ACC112 (cell line): ENCODE results near the gene HDDC3.

ENCODE experiments used
- H2AFZ ChIP-seq: fragments of 200-600 bp; sonication (generic); one replicate; pipeline ENCODE4 v1.6.0; 2017; ENCODE audit warnings: antibody characterized with exemption, low read length; ENCODE audit not compliant: unreplicated experiment
- H3K27ac ChIP-seq: fragments of 200-600 bp; sonication (generic); 2 replicates; pipeline ENCODE4 v1.5.1; 2014; ENCODE audit warnings: low read depth, mild to moderate bottlenecking, antibody characterized with exemption, low read length, moderate library complexity
- H3K27me3 ChIP-seq: fragments of 200-600 bp; sonication (generic); 2 replicates; pipeline ENCODE4 v1.6.1; 2014; ENCODE audit warnings: mild to moderate bottlenecking, antibody characterized with exemption, low read length, moderate library complexity, mixed read lengths; ENCODE audit not compliant: insufficient read depth
- H3K36me3 ChIP-seq: fragments of 200-600 bp; sonication (generic); 2 replicates; pipeline ENCODE4 v1.6.1; 2016; ENCODE audit warnings: mild to moderate bottlenecking, antibody characterized with exemption, low read length, moderate library complexity, mixed read lengths; ENCODE audit not compliant: insufficient read depth
- H3K4me1 ChIP-seq: fragments of 200-600 bp; sonication (generic); one replicate; pipeline ENCODE4 v1.6.1; 2016; ENCODE audit warnings: low read length, mixed read lengths; ENCODE audit not compliant: insufficient read depth, unreplicated experiment, control insufficient read depth
- H3K4me3 ChIP-seq: fragments of 200-600 bp; sonication (generic); 2 replicates; pipeline ENCODE4 v1.5.1; 2014; ENCODE audit warnings: mild to moderate bottlenecking, low read depth, low read length
- H3K79me2 ChIP-seq: fragments of 200-600 bp; sonication (generic); one replicate; pipeline ENCODE4 v1.6.0; 2016; ENCODE audit warnings: low read length; ENCODE audit not compliant: control insufficient read depth, unreplicated experiment, insufficient read depth

HDDC3 gene, protein sequence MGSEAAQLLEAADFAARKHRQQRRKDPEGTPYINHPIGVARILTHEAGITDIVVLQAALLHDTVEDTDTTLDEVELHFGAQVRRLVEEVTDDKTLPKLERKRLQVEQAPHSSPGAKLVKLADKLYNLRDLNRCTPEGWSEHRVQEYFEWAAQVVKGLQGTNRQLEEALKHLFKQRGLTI

DNA sequence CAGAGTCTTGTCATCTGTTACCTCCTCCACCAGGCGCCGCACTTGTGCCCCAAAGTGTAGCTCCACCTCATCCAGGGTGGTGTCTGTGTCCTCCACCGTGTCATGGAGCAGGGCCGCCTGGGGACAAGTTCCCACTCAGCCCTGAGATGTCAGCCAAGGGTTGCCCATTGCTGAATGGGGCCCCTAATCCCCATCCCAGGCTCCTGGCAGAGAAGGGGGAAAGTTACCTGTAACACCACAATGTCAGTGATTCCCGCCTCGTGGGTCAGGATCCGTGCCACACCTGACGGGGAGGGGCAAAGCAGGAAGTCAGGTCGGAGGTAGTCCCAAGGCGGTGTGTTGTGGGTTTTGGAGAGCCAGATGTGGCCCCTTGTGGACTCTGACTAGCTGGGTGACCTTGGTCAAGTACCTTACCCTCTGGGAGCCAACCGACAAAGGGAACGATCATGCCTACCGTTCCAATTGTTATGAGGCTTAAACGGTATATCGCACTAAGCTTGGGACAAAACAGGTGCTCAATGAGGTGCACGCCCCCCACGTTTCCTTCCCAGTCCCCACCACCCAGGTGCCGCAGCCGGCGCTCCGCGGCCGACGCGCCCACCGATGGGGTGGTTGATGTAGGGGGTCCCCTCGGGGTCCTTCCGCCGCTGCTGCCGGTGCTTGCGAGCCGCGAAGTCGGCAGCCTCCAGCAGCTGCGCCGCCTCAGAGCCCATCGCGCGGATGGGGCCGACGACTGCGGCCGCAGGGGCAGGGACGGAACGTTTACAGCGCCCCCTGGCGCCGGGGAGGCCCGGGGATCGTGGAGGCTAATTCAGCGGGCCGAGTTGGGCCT, at the start of gene HDDC3:
HDDC3 (minus strand) TSS at position 722 of the 832 bp plus-strand sequence; CDS start at position 713, 9 bp downstream.
- H3K27ac ChIP-seq, result no peak within 1 kb of the TSS
- peaks cover 17% of the 10 kb centered on the region for H3K79me2 ChIP-seq
- H2AFZ ChIP-seq, result peak within 1 kb of the TSS; percentile 92
- peaks cover 28% of the 10 kb centered on the region for H3K4me1 ChIP-seq
- H3K4me3 ChIP-seq, result peak within 1 kb of the TSS; percentile 91
- H3K27me3 ChIP-seq, result no peaks in the 10 kb centered on the region
- no peaks in the 10 kb centered on the region for H3K36me3 ChIP-seq

DNA sequence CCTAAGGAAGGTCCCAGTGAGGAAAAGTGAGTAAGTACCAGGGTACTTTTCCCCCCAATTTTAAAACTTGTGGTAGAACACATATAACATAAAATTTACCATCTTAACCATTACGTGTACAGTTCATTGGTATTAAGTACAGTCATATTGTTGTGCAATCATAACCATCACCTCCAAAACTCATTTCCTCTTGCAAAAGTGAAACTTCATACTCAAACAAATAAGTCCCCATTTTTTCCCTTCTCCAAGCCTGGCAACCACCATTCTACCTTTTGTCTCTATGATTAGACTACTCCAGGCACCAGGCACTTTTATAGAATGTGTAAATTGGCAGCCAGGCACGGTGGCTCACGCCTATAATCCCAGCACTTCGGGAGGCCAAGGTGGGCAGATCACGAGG, 49.8 kb upstream of the HDDC3 start:
- H3K27me3 ChIP-seq, result no peaks in the 10 kb centered on the region
- peaks cover 45% of the 10 kb centered on the region for H3K79me2 ChIP-seq
- peak overlapping the region; percentile 14; the same call in 1 of the 2 replicates for H3K27ac ChIP-seq
- H3K4me1 ChIP-seq, result peaks cover 15% of the 10 kb centered on the region
- no peak overlapping the region for H2AFZ ChIP-seq
- no peak overlapping the region for H3K4me3 ChIP-seq
- peaks cover 30% of the 10 kb centered on the region for H3K36me3 ChIP-seq

DNA sequence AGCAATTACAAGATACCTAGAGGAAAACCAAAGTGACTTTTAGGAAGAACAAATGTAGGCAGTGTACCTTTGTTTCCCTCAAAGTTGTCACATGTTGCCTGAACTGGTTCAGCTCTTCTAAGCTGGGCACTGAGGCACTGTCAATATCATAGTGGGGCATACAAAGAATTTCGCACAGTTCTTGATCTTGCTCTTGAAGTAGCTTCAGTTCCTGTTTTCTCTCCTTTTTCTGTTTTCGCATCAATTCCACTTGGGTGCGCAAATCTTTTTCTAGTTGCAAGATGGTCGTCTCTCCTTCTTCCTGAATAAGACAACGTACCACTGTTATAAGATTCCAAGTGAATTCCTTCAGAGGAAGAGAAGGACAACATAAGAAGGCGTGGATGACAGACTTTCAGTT, 49.3 kb upstream of the HDDC3 start:
- peak overlapping the region; percentile 14; the same call in 1 of the 2 replicates for H3K27ac ChIP-seq
- peaks cover 41% of the 10 kb centered on the region for H3K79me2 ChIP-seq
- H3K27me3 ChIP-seq, result no peaks in the 10 kb centered on the region
- H3K36me3 ChIP-seq, result peaks cover 30% of the 10 kb centered on the region
- H2AFZ ChIP-seq, result no peak overlapping the region
- no peak overlapping the region for H3K4me3 ChIP-seq
- H3K4me1 ChIP-seq, result peaks cover 15% of the 10 kb centered on the region

DNA sequence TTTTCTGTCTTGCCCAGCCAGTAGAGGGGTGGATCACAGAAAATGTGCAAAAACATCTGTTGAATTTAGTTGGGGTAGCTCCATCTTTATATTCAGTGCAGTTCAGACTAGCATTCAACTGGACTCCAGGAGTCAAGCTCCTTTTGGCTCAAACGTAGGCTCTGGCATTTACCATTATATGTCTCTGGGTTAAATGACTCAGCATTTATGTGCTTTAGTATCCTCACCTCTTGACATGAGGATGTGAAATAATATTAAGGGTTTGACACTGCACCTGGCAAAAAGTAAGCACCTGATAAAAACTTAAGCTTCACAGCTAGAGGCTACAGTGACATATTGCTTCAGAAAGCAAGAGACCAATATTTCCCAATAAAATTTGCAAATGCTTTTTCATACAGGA, 47.2 kb upstream of the HDDC3 start:
- Histone ChIP-seq H2AFZ (no peak overlapping the region), H3K27ac (peak overlapping the region; percentile 17; the same call in 1 of the 2 replicates), H3K4me1 (peaks cover 15% of the 10 kb centered on the region)

DNA sequence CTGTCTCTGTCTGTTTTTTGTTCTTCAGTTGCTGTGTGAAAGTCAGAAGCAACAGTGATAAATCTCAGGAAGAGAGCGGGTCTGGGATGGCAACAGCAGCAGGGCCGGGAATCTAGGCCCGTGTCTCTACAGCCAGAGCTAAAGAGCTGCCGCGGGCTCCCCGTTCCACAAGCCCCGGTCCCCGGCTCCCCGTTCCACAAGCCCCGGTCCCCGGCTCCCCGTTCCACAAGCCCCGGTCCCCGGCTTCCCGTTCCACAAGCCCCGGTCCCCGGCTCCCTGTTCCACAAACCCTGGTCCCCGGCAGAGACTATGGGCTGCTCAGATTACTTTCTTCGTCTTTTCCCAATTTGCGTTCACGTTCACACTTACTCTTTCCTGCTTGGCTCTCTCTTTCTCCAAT, 41.9 kb upstream of the HDDC3 start:
- H3K79me2 ChIP-seq, result no peaks in the 10 kb centered on the region
- H3K36me3 ChIP-seq, result peaks cover 20% of the 10 kb centered on the region
- no peak overlapping the region for H3K4me3 ChIP-seq
- no peaks in the 10 kb centered on the region for H3K4me1 ChIP-seq
- no peak overlapping the region for H3K27ac ChIP-seq
- no peaks in the 10 kb centered on the region for H3K27me3 ChIP-seq
- no peak overlapping the region for H2AFZ ChIP-seq

More for the DNA sequence above, 47.2 kb upstream of the HDDC3 start:
- Histone ChIP-seq H3K4me3 (no peak overlapping the region), H3K79me2 (peaks cover 21% of the 10 kb centered on the region), H3K36me3 (peaks cover 34% of the 10 kb centered on the region), H3K27me3 (no peaks in the 10 kb centered on the region)

DNA sequence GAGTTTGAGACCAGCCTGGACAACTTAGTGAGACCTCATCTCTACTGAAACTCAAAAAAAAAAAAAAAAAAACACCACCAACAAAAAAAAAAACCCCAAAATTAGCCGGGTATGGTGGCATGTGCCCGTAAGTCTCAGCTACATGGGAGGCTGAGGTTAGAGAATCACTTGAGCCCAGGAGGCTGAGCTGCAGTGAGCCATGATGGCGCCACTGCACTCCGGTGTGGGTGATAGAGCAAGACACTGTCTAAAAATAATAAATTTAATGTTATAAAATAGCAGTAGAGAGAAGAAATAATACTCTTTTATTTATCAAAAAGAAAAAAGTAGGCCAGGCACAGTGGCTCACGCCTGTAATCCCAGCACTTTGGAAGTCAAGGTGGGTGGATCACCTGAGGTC, 39.8 kb upstream of the HDDC3 start:
- no peaks in the 10 kb centered on the region for H3K4me1 ChIP-seq
- H3K27ac ChIP-seq, result no peak overlapping the region
- H3K27me3 ChIP-seq, result no peaks in the 10 kb centered on the region
- no peak overlapping the region for H2AFZ ChIP-seq
- no peaks in the 10 kb centered on the region for H3K79me2 ChIP-seq
- no peak overlapping the region for H3K4me3 ChIP-seq
- peaks cover 24% of the 10 kb centered on the region for H3K36me3 ChIP-seq

DNA sequence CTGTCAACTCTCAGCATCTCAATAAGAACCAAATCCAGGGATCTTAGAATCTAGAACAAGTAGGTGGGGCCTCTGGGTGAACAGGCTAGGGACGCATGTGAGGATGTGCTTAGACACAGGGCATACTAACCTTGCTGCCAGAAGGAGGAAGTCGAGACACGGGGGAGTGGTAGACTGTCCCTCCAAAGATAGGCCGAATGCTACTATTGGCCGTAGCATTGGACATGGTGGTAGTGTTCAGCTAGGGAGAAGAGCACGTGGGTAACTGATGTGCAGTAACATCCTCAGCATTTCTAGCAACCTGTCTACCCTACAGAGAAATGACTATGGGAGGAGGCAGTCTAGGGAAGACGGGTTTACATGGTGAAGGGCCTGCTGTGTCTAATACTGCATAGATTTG, 37.9 kb upstream of the HDDC3 start:
- peaks cover 17% of the 10 kb centered on the region for H3K36me3 ChIP-seq
- H3K4me3 ChIP-seq, result no peak overlapping the region
- H2AFZ ChIP-seq, result no peak overlapping the region
- no peaks in the 10 kb centered on the region for H3K79me2 ChIP-seq
- no peaks in the 10 kb centered on the region for H3K4me1 ChIP-seq
- no peak overlapping the region for H3K27ac ChIP-seq
- no peaks in the 10 kb centered on the region for H3K27me3 ChIP-seq

DNA sequence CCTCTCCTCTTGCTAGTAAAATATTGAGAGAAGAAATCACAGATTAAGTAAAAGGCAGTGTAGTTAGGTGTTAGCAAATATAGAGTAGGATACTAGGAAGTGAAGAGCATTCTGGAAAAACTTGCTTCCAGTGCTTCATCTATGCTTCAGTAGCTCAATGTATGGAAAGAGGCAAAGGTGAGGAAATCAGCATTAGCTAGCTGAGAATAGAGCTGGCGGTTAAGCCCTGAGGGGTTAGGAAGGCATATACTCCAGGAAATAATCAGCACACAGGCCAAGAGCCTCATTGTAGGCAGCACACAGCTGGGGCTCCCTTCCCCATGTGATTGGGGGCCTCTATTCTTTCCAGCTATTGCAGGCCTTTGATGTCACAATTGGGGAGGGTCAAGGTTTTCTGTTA, 36.1 kb upstream of the HDDC3 start:
- no peak overlapping the region for H3K27ac ChIP-seq
- H3K36me3 ChIP-seq, result peaks cover 22% of the 10 kb centered on the region
- no peak overlapping the region for H2AFZ ChIP-seq
- no peaks in the 10 kb centered on the region for H3K79me2 ChIP-seq
- H3K4me3 ChIP-seq, result no peak overlapping the region
- H3K4me1 ChIP-seq, result no peaks in the 10 kb centered on the region
- H3K27me3 ChIP-seq, result no peaks in the 10 kb centered on the region

DNA sequence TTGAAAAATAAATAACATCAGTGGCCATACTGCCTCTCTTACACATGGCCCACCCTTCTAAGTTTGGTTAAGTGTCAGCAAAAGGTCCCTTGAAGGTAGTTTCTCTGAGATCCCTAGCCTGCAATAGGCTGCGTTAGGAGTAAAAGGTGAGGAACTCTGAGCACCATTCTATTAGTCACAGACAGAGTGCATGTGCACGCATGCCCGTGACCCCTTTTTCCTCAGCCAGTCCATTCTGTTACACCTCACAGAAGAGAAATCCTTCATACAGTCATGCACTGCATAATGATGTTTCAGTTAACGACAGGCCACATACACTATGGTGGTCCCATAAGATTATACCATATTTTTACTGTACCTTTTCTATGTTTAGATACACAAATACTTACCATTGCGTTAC, 34.9 kb upstream of the HDDC3 start:
- Histone ChIP-seq H2AFZ (no peak overlapping the region), H3K36me3 (peaks cover 28% of the 10 kb centered on the region), H3K27ac (no peak overlapping the region), H3K27me3 (no peaks in the 10 kb centered on the region), H3K4me1 (no peaks in the 10 kb centered on the region), H3K4me3 (no peak overlapping the region), H3K79me2 (no peaks in the 10 kb centered on the region)

DNA sequence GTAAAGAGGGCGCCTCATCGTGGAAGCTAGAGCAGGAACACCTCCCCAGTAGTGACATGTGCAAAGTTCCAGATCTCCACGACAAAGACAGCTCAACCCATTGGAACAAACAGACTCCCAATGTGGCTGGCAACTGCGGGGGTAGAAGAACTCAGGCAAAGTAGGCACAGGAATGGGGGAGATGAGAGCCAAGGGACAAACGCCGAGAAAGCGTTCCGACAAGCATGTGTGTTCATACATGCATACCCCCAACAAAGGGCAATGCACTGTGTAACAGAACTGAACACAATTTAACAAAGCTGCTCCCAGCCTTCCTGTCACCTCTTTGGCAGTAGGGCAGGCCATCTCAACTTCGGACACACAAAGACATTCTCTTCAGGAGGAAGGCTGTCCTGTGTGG, 33.9 kb upstream of the HDDC3 start:
- Histone ChIP-seq H3K27ac (no peak overlapping the region), H3K4me3 (no peak overlapping the region), H3K36me3 (peaks cover 28% of the 10 kb centered on the region), H3K27me3 (no peaks in the 10 kb centered on the region), H3K79me2 (no peaks in the 10 kb centered on the region), H3K4me1 (no peaks in the 10 kb centered on the region), H2AFZ (no peak overlapping the region)

DNA sequence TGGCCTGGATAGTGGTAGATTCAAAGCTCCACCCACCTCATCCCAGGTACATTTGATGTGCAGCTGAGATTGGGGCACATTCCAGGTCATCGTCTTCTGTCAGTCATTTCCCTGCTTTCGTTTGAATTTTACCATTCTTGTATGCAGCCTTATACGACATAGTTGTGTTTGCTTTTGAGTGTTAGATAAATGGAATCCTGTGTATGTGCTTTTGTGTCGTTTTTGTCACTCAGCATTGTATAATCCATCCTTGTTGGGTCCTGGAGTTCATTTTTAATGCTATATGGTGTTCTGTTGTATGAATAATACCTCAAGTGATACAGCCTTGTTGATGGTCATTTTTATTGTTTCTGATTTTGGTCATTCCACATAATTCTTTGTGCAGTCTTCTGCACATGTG, 29.7 kb upstream of the HDDC3 start:
- H3K4me3 ChIP-seq, result no peak overlapping the region
- H2AFZ ChIP-seq, result no peak overlapping the region
- peaks cover 18% of the 10 kb centered on the region; the same call in 1 of the 2 replicates for H3K36me3 ChIP-seq
- H3K27me3 ChIP-seq, result no peaks in the 10 kb centered on the region
- H3K79me2 ChIP-seq, result peaks cover 7% of the 10 kb centered on the region
- H3K4me1 ChIP-seq, result peaks cover 9% of the 10 kb centered on the region
- no peak overlapping the region for H3K27ac ChIP-seq
